Renal cortex interstitium (tissue), 3 donors: Measurements from ENCODE around the gene APRT. TPM values are rescaled to one million over a fixed set of nuclear protein-coding genes. Genes with fewer than 3 reads are reported as not detected.

ENCODE experiments used
- polyA plus RNA-seq, 3 donors: library from polyadenylated mRNA; unstranded; fragments of 120-200 nt; gene quantifications; one replicate each; pipeline ENCODE4 v1.2.1, GENCODE V29; 2013; ENCODE audit not compliant: insufficient read length in 3 of 3

The APRT gene
- polyA plus RNA-seq, 3 donors = 70.7 to 114 (median 97.3) TPM

Other genes starting within 250 kb of the APRT start
- 10 to 100 TPM; 35.8 to 43.3 (median 40.5) TPM for gene ZC3H18, start 241.5 kb downstream of the APRT start, polyA plus RNA-seq
- not detected for gene IL17C, start 173.4 kb downstream of the APRT start, polyA plus RNA-seq
- 100 to 1,000 TPM in 2 of 3 donors, 10 to 100 TPM in 1; 92.4 to 157 (median 142) TPM for gene CYBA, start 160.9 kb downstream of the APRT start, polyA plus RNA-seq
- 10 to 100 TPM; 27.9 to 43.7 (median 39.8) TPM for gene MVD, start 148.8 kb downstream of the APRT start, polyA plus RNA-seq
- under 1 TPM; 0.59 to 0.94 (median 0.78) TPM for gene SNAI3, start 125.4 kb downstream of the APRT start, polyA plus RNA-seq
- gene RNF166, start 105.5 kb downstream of the APRT start, polyA plus RNA-seq = 10 to 100 TPM; 14.5 to 22.4 (median 20.1) TPM
- 10 to 100 TPM; 10.1 to 17.8 (median 13.3) TPM for gene CTU2, start 105.4 kb downstream of the APRT start, polyA plus RNA-seq
- 10 to 100 TPM; 31.6 to 70.3 (median 48.9) TPM for gene PIEZO1, start 26.7 kb downstream of the APRT start, polyA plus RNA-seq
- 10 to 100 TPM; 11.3 to 23.2 (median 19.1) TPM for gene CDT1, start 8.1 kb downstream of the APRT start, polyA plus RNA-seq
- gene GALNS, start 45.0 kb upstream of the APRT start, polyA plus RNA-seq = 10 to 100 TPM; 17.6 to 27.3 (median 26.8) TPM
- gene TRAPPC2L, start 45.2 kb upstream of the APRT start, polyA plus RNA-seq = 10 to 100 TPM; 63.0 to 85.3 (median 76.6) TPM
- not detected for gene PABPN1L, start 54.7 kb upstream of the APRT start, polyA plus RNA-seq
- gene CBFA2T3, start 165.3 kb upstream of the APRT start, polyA plus RNA-seq = 1 to 10 TPM; 2.6 to 5.5 (median 2.7) TPM